GM19395 (cell line): ENCODE data around the gene RIC1.
"Not testable (repeated sequence)": the region's sequence is repeated elsewhere in the genome, so short reads cannot be mapped to it uniquely, and the experiment has no call there.

Source experiments
- ATAC-seq: cut with Tn5 transposase; IDR thresholded peaks from one replicate; pipeline ENCODE4 v1.9.1; 2021; ENCODE audit warnings: mild to moderate bottlenecking, moderate library complexity; ENCODE audit not compliant: unreplicated experiment

The RIC1 gene

DNA sequence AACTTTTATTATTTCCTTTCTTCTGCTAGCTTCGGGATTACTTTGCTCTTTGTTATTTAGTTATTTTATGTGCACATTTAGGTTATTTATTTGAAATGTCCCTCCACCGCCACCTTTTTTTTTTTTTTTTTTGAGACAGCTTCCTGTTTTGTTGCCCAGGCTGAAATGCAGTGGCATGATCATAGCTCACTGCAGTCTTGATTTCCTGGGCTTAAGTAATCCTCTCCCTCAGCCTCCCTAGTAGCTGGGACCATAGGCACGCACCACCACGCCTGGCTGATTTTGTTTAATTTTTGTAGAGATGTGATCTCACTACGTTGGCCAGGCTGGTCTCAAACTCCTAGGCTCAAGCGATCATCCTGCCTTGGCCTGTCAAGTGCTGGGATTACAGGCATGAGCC is 38.5 kb downstream of the RIC1 start:
- ATAC-seq: no peak

DNA sequence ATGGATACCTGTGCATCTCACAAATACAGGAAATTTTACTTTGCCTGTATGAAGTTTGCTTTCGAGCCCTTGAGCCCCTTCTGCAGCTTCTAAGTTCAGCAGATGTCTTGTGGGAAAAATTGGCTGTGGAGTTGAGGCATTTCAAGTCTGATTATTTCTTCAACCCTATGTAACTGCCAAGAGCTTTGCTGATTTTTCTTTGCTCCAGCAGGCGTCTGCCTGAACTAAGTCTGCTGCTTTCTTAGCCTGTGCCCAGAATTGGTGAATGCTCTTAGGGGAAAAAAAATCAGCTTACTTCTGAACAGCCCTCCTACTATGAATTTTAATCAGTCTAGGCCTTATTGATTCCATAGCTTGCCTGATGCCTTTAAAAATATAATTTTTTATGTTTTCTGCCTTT is 41.2 kb downstream of the RIC1 start:
- ATAC-seq: no peak

DNA sequence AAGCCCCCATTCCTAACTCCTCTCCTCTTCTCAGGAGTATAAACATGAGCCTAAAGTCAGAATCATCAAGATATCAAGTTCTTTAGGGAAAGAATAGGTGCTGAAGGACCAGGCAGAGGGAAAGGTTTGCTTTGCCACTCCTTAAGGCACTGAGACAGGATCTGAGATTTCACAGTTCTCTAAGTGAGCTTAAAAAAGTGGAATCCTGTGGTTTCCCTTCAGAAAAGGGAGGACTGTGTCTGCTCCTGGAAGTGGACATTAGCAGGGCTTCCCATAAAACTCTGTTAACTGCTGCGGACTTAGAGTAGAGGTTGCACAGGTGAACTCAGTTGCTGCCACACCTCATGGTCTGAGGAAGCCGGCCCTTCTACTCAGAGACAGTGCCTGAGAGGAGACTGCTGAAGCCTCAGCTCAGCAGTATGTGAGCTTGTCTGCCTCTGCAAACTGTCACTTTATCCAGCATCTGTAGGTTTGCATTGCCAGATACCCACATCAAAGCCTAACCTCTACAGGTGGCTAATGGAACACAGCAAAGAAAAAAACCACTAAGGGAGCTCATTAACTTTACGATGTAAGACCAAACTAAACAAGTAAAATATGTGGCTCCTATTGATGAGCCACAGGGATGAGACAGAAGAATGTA is 42.9 kb downstream of the RIC1 start:
- no peak for ATAC-seq

DNA sequence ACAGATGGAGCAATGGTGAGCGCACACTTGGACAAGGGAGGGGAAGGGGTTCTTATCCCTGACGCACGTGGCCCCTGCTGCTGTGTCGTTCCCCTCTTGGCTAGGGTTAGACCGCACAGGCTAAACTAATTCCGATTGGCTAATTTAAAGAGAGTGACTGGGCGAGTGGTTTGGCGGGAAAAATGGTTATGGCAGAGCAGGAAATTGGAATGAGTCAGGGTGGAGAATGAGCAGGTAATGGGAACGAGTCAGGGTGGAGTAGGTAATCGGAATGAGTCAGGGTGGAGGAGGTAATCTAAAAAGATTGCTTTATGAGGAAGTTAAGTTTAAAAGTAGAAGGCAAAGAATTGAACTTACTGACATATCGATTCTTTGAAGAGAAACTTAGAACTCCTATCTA is 46.1 kb downstream of the RIC1 start:
- ATAC-seq: not testable (repeated sequence)

DNA sequence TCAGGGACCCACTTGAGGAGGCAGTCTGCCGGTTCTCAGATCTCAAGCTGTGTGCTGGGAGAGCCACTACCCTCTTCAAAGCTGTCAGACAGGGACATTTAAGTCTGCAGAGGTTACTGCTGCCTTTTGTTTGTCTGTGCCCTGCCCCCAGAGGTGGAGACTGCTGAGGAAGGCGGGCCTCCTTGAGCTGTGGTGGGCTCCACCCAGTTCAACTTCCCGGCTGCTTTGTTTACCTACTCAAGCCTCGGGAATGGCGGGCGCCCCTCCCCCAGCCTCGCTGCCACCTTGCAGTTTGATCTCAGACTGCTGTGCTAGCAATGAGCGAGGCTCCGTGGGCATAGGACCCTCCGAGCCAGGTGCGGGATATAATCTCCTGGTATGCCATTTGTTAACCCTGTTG is 54.7 kb downstream of the RIC1 start:
- ATAC-seq: not testable (repeated sequence)

DNA sequence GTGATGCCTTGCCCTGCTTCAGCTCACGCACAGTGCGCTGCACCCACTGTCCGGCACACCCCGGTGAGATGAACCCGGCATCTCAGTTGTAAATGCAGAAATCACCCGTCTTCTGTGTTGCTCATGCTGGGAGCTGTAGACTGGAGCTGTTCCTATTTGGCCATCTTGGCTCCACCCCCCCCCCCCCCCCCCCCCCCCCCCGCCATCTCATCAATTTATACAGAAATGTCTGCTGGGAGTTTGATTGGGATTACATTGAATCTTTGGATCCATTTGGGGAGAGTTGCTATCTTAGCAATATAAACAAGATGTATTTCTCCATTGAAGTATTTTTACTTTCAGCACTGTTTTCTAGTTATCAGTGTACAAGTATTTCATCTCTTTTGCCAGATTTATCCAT is 55.2 kb downstream of the RIC1 start:
- no peak for ATAC-seq

DNA sequence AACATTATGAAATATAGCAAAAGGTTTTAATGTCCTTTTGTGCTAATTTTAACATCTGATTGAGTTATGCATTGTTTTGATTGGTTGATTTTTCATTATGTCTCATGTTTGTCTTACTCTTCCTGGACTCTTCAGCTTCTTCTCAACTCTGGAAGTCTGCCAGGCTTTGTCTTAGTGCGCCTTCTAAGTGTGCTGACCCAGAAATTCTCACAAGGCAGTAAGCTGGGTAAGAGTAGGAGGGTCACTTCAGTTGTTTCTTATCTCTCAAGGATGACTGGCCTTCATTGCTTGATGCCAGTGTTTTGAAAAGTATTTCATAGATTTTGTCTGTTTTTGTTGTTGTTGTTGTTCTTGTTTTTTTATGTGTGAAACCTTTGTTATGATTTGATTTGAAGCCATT is 59.2 kb downstream of the RIC1 start:
- ATAC-seq: no peak

DNA sequence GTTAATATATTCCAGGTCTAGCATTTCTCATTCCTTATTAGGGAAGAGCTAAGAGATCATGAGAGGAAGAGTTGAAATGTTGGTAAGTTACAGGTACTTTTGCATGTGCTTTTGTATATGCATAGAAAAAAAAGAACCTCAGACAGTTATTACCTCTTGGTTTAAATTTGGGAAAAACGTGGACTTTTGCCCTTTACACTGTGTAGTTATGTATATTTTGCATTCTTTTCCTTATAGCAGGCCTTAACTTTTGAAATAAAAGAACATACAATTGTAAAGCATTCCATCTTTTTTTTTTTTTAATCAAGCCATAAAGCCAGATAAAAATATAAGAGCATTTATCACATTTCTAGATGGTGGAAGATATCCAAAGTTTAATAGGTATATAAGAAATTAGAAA is 61.4 kb downstream of the RIC1 start:
- ATAC-seq: no peak

DNA sequence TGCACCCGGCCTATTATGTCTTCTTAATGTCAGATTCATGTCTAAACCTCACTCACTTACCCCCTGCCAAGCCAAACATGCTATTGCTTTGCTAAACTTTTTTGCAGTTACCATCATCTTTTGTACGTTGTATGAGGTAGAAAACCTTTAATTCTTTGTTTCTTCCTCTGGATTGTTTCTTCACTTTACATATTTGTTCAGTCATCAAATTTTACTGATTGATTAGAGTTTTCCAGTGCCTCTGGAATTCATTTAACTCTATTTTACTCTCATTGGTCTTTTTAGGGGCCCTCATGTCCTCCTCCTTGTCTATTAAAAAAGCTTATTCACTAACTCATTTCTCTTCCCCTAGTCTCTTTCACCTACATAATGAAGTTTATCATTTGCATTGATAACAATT is 67.0 kb downstream of the RIC1 start:
- ATAC-seq: no peak

DNA sequence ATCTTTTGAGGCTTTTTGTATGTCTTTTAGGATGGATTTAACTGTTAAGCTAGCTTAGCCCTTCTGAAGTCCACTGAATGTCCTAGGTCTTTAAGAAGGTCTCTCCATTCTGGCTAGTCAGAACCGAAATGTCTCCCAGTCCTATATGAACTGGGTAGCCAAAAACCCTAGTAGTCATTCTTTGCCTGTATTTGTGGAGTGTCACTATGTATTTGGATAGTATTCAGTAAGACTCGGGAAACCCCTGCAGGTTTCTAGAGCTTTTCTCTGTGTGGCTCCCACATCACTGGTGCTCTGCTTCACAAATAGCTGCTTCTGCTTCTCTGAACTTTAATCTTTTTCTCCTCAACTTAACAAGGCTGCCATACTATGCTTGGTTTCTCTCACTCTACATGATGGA is 68.0 kb downstream of the RIC1 start:
- no peak for ATAC-seq

DNA sequence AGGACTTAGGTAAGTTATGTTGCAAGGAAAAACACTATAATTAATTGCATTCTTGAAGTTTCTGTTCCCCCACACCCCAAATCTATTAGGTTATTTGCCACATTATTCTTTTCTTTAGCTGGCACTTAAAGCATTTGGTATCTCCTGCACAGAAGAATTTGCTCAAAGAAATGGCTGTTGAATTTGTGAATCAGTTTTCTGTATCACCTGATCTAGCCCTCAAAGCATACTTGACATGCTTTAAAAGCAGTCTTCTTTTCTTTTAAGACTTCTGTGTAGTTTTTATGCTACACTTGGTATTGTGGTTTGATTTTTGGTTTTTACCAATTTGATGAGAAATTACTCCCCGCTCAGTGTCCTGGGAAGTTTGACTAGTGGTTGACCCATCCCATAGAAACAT is 69.1 kb downstream of the RIC1 start:
- no peak for ATAC-seq

DNA sequence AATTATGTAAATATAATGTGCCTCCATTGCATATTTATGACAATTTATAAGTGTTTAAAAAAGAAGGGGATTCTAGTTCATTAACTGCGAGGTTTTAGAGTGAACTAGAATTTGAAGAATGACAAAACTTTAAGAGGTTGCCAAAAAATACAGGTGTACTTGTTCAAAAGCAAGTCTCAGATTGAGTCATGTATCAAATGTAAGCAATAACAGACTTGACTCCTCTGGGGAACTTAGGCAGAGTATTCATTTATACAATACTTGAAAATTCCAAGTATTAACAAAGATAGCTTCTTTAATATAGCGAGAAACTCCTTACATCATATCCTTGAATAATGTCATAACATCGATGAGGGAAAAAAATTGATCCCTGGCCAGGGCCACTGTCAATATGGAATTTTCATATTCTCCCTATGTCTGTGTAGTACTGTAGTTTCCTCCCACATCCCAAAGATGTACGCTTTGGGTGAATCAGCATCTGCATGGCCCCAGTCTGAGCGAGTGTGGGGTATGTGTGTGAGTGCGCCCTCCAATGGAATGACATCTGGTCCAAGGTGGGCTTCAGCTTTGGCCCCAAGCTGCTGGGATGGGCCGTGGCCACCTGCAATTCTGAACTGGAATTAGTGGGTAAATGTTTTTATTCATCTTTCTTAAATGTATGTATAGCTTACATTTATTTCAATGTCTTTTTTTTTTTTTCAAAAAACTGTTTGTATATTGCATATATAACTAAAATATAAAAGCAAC is 70.1 kb downstream of the RIC1 start:
- ATAC-seq: no peak

DNA sequence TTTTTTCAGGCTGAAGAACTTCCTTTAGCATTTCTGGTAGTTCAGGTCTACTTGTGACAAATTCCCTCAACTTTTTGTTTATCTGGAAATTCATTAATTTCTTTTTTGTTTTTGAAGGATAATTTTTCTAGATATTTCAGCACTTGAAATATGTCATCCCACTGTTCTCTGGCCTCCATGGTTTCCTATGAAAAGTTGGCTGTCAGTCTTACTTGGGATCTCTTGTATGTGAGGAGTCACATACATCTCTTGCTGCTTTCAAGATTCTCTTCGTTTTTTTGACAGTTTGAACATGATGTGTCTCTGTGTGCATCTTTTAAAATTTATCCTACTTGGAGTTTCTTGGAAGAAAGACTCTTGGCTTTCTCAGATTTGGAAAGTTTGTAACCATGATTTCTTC is 79.5 kb downstream of the RIC1 start:
- no peak for ATAC-seq

DNA sequence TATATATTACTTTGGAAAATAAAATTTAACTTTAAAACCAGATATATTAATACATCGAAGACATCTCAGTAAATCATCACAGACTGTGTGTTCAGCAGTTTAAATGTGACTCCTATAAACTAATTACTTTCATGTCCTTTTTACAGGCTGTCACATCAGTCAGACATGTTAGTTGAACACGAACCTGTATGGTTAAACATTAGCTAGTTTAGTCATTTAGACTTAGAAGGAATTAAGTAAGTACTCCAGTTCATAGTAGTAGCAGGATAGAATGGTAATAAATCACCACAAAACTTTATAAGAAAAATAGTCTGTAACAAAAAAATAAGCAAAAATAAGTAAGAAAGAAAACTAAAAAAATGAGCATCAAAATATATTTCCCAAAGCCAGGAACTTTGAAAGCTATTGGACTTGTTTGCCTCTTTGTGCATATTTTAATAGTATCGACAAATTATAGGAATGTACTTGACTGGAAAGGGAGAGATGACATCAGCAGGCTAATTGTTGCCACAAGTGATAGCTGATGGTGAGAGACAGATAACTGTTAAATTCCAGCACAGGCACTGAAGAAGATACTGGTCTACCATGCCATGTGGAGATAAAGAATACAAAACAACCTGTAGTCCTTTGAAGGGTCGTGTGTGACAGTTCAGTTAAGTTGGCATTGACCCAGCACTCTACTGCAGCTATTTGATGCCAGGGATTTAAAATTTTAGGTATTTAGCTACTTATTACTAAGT is 83.9 kb downstream of the RIC1 start:
- ATAC-seq: no peak

DNA sequence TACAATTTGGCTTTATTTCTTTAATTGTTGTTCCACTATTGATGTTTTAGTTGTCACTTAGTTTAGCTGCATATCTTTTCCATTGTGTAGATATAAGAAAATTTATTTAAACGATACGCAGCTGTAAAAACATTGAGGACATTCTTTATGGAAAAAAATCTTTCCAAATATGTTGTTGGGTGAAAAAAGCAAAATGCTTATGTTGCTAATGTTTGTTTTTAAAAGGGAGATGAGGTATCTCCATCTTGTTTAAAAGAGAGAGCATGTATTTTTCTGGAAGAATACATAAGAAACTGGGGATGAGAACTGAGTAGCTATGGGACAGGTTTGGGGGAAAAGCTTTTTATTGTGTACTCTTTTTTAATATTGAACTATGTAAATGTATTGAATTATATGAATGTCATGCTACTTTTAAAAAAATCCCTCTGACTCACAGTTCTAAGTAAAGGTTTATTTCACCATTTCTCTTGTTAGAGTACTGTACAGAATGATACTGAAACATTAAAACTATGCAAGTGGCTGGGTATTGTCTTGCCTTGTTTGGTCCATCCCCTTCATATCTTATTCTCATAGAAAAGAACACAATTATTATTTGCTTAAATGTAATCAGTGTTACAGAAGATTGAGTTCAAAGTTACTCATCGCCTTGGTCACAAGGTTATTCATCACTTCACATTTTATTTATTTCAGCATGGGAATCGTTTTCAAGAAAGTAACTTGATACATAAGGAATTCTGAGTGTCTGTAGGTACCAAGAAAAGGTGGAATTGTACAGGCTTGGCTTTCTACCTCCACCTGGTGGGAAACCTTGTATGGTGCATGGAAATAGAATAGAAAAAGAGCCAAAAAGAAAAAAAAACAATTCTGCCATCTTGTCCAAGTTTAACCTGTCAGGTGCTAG is 85.8 kb downstream of the RIC1 start:
- no peak for ATAC-seq

DNA sequence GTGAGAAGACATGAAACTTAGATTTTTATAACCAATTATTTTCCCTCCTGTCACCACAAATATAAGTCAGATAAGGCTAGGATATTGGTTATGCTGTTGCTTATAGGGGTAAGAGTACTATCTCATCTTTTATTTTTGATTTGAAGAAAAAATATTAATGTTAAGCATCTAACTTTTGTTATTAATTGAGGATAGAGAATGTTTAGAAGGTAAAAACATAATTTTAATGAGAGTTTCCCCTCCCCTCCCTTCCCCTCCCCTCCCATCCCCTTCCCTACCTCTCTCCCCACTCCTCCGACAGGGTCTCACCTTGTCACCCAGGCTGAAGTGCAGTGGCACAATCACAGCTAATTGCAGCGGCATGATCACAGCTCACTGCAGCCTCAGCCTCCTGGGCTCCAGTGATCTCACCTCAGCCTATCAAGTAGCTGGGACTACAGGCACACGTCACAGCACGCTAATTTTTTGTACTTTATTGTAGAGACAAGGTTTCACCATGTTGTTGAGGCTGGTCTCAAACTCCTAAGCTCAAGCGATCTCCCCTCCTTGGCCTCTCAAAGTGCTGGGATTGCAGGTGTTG is 86.7 kb downstream of the RIC1 start:
- no peak for ATAC-seq

DNA sequence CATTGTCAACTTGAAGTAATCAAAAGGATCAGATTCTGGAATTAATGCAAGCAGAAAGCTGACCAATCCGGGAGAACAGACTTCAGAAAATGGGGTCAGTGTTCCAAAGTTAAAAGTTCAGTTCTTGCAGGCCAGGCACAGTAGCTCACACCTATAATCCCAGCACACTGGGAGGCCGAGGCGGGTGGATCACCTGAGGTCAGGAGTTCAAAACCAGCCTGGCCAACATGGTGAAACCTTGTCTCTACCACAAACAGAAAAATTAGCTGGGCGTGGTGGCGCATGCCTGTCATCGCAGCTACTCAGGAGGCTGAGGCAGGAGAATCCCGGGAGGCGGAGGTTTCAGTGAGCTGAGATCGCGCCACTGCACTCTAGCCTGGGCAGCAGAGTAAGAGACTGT is 88.5 kb downstream of the RIC1 start:
- ATAC-seq: not testable (repeated sequence)

DNA sequence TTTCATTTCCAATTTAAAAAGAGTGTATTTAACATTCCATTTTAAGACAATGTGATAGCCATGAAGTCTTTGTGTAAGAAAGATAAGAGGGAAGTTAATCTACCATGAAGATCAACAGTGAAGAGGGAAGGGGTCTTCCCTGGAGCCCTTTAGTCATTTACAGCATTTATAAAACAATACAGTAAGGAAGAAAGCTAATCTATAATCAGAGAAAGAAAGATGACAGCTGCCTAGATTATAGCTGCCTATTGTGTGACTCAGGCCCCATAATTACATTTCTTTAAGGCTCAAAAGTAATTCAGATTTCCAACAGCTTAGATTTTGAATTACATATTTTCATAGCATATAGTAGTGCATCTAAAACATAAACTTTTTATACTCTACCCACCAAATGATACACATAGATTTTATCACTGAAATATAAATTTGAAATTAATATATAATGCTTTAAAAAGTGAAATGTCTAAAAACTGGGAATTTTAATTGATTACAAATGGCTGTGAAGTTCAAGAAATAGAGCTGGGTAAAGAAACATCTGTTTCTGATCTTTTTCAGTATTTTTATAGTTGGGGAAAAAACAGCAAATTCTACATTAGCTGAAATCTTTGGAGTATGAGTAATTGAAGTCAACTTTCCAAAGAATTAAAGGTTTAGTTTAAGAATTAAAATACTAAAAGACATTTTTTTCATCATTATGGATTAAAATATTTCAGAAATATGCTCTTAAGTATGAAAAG is 89.6 kb downstream of the RIC1 start:
- ATAC-seq: no peak

DNA sequence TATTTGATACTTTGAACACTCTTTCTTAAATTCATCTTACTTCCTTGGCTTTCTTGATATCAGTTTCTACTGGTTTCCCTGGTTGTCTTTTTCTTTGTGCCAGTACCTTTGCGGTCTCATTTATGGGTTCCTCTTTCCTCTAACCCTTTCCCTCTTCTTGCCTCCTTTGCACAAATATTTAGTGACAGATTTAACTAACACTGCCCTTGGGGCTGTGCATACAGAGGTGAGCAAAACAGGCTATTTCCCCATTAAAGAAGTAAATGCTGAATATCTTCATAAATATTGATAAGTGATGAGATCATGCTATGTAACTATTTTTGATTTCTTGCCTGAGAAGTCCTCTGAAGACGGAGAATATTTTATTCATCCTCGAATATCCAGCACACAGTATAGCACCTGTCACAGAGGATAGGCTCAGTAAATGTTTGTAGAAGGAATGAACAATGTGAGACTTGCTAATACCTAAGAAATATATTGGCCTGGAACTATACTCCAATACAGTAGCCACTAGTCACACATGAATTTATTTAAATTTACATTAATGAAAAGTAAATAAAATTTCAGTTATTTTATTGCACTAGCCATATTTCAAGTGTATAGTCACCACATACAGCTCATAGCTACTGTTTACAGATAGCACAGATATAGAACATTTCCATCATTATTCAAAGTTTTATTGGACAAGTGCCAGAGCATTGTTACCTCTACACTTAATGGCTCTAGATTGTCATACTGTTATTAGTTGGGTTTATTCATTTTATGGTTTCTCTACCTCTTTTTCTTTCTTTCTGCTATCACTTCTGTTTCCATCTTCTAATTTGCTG is 90.4 kb downstream of the RIC1 start:
- no peak for ATAC-seq
